Stomach (tissue), 19 donors: ENCODE measurements around the gene NFYA. TPM values are rescaled to one million over a fixed set of nuclear protein-coding genes. Genes with fewer than 3 reads are reported as not detected.

Experiments
- DNase-seq, 2 donors: peaks; one replicate each; pipeline versions ENCODE4 v3.0.0 to v3.0.0-alpha.2; 2013 to 2019
- H3K27ac ChIP-seq, 5 donors: fragments of 200-600 bp in 4 of 5; sonication (generic) in 4 of 5; one replicate each; pipeline ENCODE4 v1.5.1; 2013 to 2019; ENCODE audit warnings: mild to moderate bottlenecking in 1 of 5, moderate library complexity in 1 of 5
- H3K27me3 ChIP-seq, 3 donors: fragments of 200-600 bp; sonication (generic); one replicate each; pipeline ENCODE4 v1.5.1; 2017 to 2019; ENCODE audit warnings: mixed run types in 1 of 3
- H3K36me3 ChIP-seq, 4 donors: fragments of 200-600 bp; sonication (generic); 1 replicate in 3 of 4; 2 replicates in 1 of 4; pipeline ENCODE4 v1.5.1; 2016 to 2019
- H3K4me1 ChIP-seq, 4 donors: fragments of 200-600 bp; sonication (generic); one replicate each; pipeline ENCODE4 v1.5.1; 2016 to 2019
- H3K4me3 ChIP-seq, 4 donors: fragments of 200-600 bp; sonication (generic) in 3 of 4; one replicate each; pipeline ENCODE4 v1.5.1; 2016 to 2019; ENCODE audit warnings: mild to moderate bottlenecking in 1 of 4
- H3K9me3 ChIP-seq, 4 donors: fragments of 200-600 bp; sonication (generic); one replicate each; pipeline ENCODE4 v1.5.1; 2016 to 2019
- CTCF ChIP-seq, 7 experiments: fragments of 450-650 bp in 4 of 7; fragments of 200-600 bp in 3 of 7; sonication (generic) in 3 of 7; IDR thresholded peaks; one replicate each; pipeline ENCODE4 v1.5.1; 2016 to 2019; ENCODE audit warnings: antibody characterized with exemption in 7 of 7, control low read depth in 2 of 7, mild to moderate bottlenecking in 1 of 7
- EP300 ChIP-seq: sonication (generic); formaldehyde crosslinking; IDR thresholded peaks from one replicate; pipeline ENCODE4 v1.6.1; 2017; ENCODE audit warnings: antibody characterized with exemption
- POLR2A ChIP-seq, 4 donors: fragments of 450-650 bp; IDR thresholded peaks; one replicate each; pipeline ENCODE4 v1.6.1; 2016; ENCODE audit warnings: antibody characterized with exemption in 4 of 4, control low read depth in 2 of 4, mild to moderate bottlenecking in 1 of 4, moderate library complexity in 1 of 4
- POLR2AphosphoS5 ChIP-seq, 3 donors: sonication (generic); formaldehyde crosslinking; IDR thresholded peaks; one replicate each; pipeline ENCODE4 v1.6.1; 2016; ENCODE audit warnings: antibody characterized with exemption in 3 of 3
- WGBS, 5 donors: extraction: QIAGEN DNeasy Blood & Tissue Kit in 3 of 5; methylation state at CpG; one replicate each; pipeline versions ENCODE4 v1.1.5 to v1.1.7; 2013 to 2018; 5-methylcytosine and 5-hydroxymethylcytosine counted together
- intact Hi-C: fragments of 100-400 bp; cut with DNase I; formaldehyde crosslinking; loops from one replicate; pipeline ENCODE4 v1.15.1; 2023; ENCODE audit warnings: low total_unique reads
- long read RNA-seq, 10 donors: transcript quantifications; one replicate each; lab custom pipeline, GENCODE V29; 2026
- polyA plus RNA-seq, 3 donors: library from polyadenylated mRNA; stranded (reverse); fragments of 200-250 nt; gene quantifications; one replicate each; pipeline ENCODE4 v1.2.3, GENCODE V29; 2013
- total RNA-seq, 5 donors: library from RNA; depleted of rRNA; stranded (reverse); fragments of >200 nt; gene quantifications; one replicate each; pipeline versions ENCODE4 v1.1.0 to v1.2.3, GENCODE V29; 2014 to 2016
- donor health status: healthy with polysubstance abuse.
- donor health status: Bipolar disorder and iron deficiency.
- donor health status: healthy.

The NFYA gene
- 10 to 100 TPM in 4 of 5 donors, 1 to 10 TPM in 1; 8.1 to 35.0 (median 20.0) TPM for total RNA-seq
- 1 to 10 TPM; 5.0 to 7.6 (median 5.9) TPM for polyA plus RNA-seq
- long read RNA-seq, donor 1, partial matches to known transcripts, result 0 of 1 reads
- long read RNA-seq, donor 1, other reads (novel, unspliced or antisense), result 0 of 1 reads
- long read RNA-seq, donor 2, result 0 reads
- long read RNA-seq, donor 3, partial matches to known transcripts, result 0 of 4 reads
- long read RNA-seq, donor 3, other reads (novel, unspliced or antisense), result 0 of 4 reads
- long read RNA-seq, donor 4, result 0 reads
- long read RNA-seq, donor 5, partial matches to known transcripts, result 0 of 1 reads
- long read RNA-seq, donor 5, other reads (novel, unspliced or antisense), result 0 of 1 reads
- long read RNA-seq, donor 6, partial matches to known transcripts, result 6 of 11 reads
- long read RNA-seq, donor 6, other reads (novel, unspliced or antisense), result 0 of 11 reads
- long read RNA-seq, donor 7, partial matches to known transcripts, result 0 of 5 reads
- long read RNA-seq, donor 7, other reads (novel, unspliced or antisense), result 0 of 5 reads
- long read RNA-seq, donor 8, partial matches to known transcripts, result 0 of 3 reads
- long read RNA-seq, donor 8, other reads (novel, unspliced or antisense), result 0 of 3 reads
- long read RNA-seq, donor 9, partial matches to known transcripts, result 0 of 1 reads
- long read RNA-seq, donor 9, other reads (novel, unspliced or antisense), result 0 of 1 reads
- long read RNA-seq, donor 10, partial matches to known transcripts, result 0 of 1 reads
- long read RNA-seq, donor 10, other reads (novel, unspliced or antisense), result 0 of 1 reads

GRCh38 chr6:41072836-41073202, at the start of gene NFYA:
Gene NFYA (plus strand): TSS chr6:41072974. CDS start chr6:41079090, 6,116 bp downstream.
- H3K36me3 ChIP-seq, result peaks cover 0 to 24% (median 21%) of the 10 kb centered on the region in 4 donors

GRCh38 chr6:41023114-41023513, 49.7 kb upstream of the NFYA start:
- peaks cover 0 to 3% (median 0%) of the 10 kb centered on the region in 4 donors for H3K9me3 ChIP-seq
- intact Hi-C loops, result loop anchor here (10.0 kb wide), 1 partner anchor 108 kb away; no protein-coding TSS in a partner anchor
- H3K27ac ChIP-seq, result no peak overlapping the region
- H3K4me3 ChIP-seq, result no peak overlapping the region
- no peak for DNase-seq
- H3K27me3 ChIP-seq, result no peaks in the 10 kb centered on the region
- H3K4me1 ChIP-seq, result peaks cover 9 to 31% (median 20%) of the 10 kb centered on the region in 4 donors
- no peaks in the 10 kb centered on the region for H3K36me3 ChIP-seq
- TF ChIP-seq EP300 (no peak), CTCF (IDR thresholded peaks at IDR 0.05) (no peak), POLR2AphosphoS5 (IDR thresholded peaks at IDR 0.05) (no peak), POLR2A (IDR thresholded peaks at IDR 0.05) (no peak)
- 83 to 88% (median 85%) methylated on average over 3 of the region's 3 CpGs for WGBS, 5 donors

More at GRCh38 chr6:41072836-41073202, at the start of gene NFYA:
- intact Hi-C loops, result no loop called here
- peak in 1 of 2 donors; percentile 100 for DNase-seq
- WGBS, 5 donors, result 0 to 1% (median 0%) methylated on average over 20 to 37 of the region's 37 CpGs
- Histone ChIP-seq H3K9me3 (no peaks in the 10 kb centered on the region), H3K27ac (peak within 1 kb of the TSS; percentile 94 to 100 (median 100)), H3K27me3 (no peaks in the 10 kb centered on the region), H3K4me3 (peak within 1 kb of the TSS; percentile 81 to 94 (median 92)), H3K4me1 (peaks cover 28 to 70% (median 46%) of the 10 kb centered on the region in 4 donors)
- TF ChIP-seq POLR2AphosphoS5 (IDR thresholded peaks at IDR 0.05) (peak; percentile 1 to 73 (median 51)), POLR2A (IDR thresholded peaks at IDR 0.05) (no peak)

- Histone ChIP-seq H3K27ac (peak overlapping the region in 1 of 5 donors; percentile 87), H3K4me1 (peaks cover 15 to 47% (median 29%) of the 10 kb centered on the region in 4 donors), H3K36me3 (peaks cover 0 to 10% (median 0%) of the 10 kb centered on the region in 4 donors), H3K9me3 (no peaks in the 10 kb centered on the region), H3K4me3 (no peak overlapping the region), H3K27me3 (no peaks in the 10 kb centered on the region)
- TF ChIP-seq EP300 (no peak), CTCF (IDR thresholded peaks at IDR 0.05) (no peak), POLR2A (IDR thresholded peaks at IDR 0.05) (no peak), POLR2AphosphoS5 (IDR thresholded peaks at IDR 0.05) (no peak)
- WGBS, 5 donors, result 65 to 82% (median 75%) methylated on average over 3 of the region's 3 CpGs
- no peak for DNase-seq
- intact Hi-C loops, result loop anchor here (10.0 kb wide), 1 partner anchor 111 kb away; no protein-coding TSS in a partner anchor
These were observed 46.7 kb upstream of the NFYA start for GRCh38 chr6:41025966-41026530.

- no peak for TF ChIP-seq EP300
- no peak for TF ChIP-seq POLR2A (IDR thresholded peaks at IDR 0.05)
- TF ChIP-seq CTCF (IDR thresholded peaks at IDR 0.05), result no peak
- Histone ChIP-seq H3K36me3 (peaks cover 0 to 22% (median 0%) of the 10 kb centered on the region in 4 donors), H3K27me3 (no peaks in the 10 kb centered on the region), H3K4me3 (peak overlapping the region; percentile 45 to 48 (median 47)), H3K9me3 (no peaks in the 10 kb centered on the region), H3K27ac (peak overlapping the region in 4 of 5 donors; percentile 26 to 88 (median 84)), H3K4me1 (peaks cover 15 to 44% (median 32%) of the 10 kb centered on the region in 4 donors)
- no peak for DNase-seq
- 40 to 59% (median 45%) methylated on average over 4 of the region's 4 CpGs for WGBS, 5 donors
- intact Hi-C loops, result loop anchor here (10.0 kb wide), 1 partner anchor 112 kb away; no protein-coding TSS in a partner anchor
These were observed 45.5 kb upstream of the NFYA start for GRCh38 chr6:41027241-41027640.
